HepG2 (cell line): ENCODE results near the gene SLC4A11. TPM values are rescaled to one million over a fixed set of nuclear protein-coding genes. Genes with fewer than 3 reads are reported as not detected.

Experiments
- AGO2 ChIP-seq: fragments of 200-400 bp; formaldehyde crosslinking; optimal IDR thresholded peaks from 2 replicates; pipeline ENCODE3; 2017; ENCODE audit warnings: mild to moderate bottlenecking, low read depth, low read length, moderate library complexity
- CC2D1A ChIP-seq: sonication (generic); formaldehyde crosslinking; IDR thresholded peaks from 2 replicates; pipeline ENCODE4 v1.8.1; 2023; ENCODE audit warnings: mild to moderate bottlenecking, missing genetic modification reagents
- CENPT ChIP-seq: sonication (generic); formaldehyde crosslinking; IDR thresholded peaks from 2 replicates; pipeline ENCODE4 v1.8.0; 2022; ENCODE audit warnings: low read depth, mild to moderate bottlenecking, moderate library complexity, missing genetic modification reagents
- DNMT1 ChIP-seq: sonication (generic); formaldehyde crosslinking; IDR thresholded peaks from 2 replicates; pipeline ENCODE4 v1.5.1; 2020; ENCODE audit warnings: mild to moderate bottlenecking, missing genetic modification reagents
- FOSL2 ChIP-seq: sonication (generic); formaldehyde crosslinking; IDR thresholded peaks from 2 replicates; pipeline ENCODE4 v1.4.0; 2020; ENCODE audit warnings: missing genetic modification reagents
- GATAD2A ChIP-seq: IDR thresholded peaks from 2 replicates; pipeline ENCODE4 v1.6.1; 2016
- KLF11 ChIP-seq: IDR thresholded peaks from 2 replicates; pipeline ENCODE4 v1.6.1; 2016; ENCODE audit warnings: missing compliant biosample characterization
- KLF15 ChIP-seq: sonication (generic); formaldehyde crosslinking; IDR thresholded peaks from 2 replicates; pipeline ENCODE4 v1.8.1; 2023; ENCODE audit warnings: borderline replicate concordance, mild to moderate bottlenecking, inconsistent platforms, missing genetic modification reagents, mixed read lengths
- NR2F2 ChIP-seq: IDR thresholded peaks from 2 replicates; pipeline ENCODE4 v1.6.1; 2012; ENCODE audit warnings: low read depth, inconsistent platforms, borderline replicate concordance
- PHF21A ChIP-seq: sonication (generic); formaldehyde crosslinking; IDR thresholded peaks from 2 replicates; pipeline ENCODE4 v1.5.0; 2020; ENCODE audit warnings: mild to moderate bottlenecking, missing genetic modification reagents
- SNAI1 ChIP-seq: sonication (generic); formaldehyde crosslinking; IDR thresholded peaks from 2 replicates; pipeline ENCODE4 v1.5.0; 2020; ENCODE audit warnings: mild to moderate bottlenecking, missing genetic modification reagents, borderline replicate concordance
- SOX13 ChIP-seq, 3 experiments: fragments of 450-650 bp in 1 of 3; sonication (generic) in 1 of 3; formaldehyde crosslinking in 1 of 3; IDR thresholded peaks in 2 of 3; conservative IDR thresholded peaks in 1 of 3; 2 replicates each; pipeline versions ENCODE4 v1.5.0 to v1.6.1; 2016 to 2020; ENCODE audit warnings: antibody characterized with exemption in 1 of 3, mild to moderate bottlenecking in 1 of 3, missing compliant biosample characterization in 1 of 3, missing genetic modification reagents in 1 of 3, moderate library complexity in 1 of 3
- WIZ ChIP-seq: sonication (generic); formaldehyde crosslinking; IDR thresholded peaks from 2 replicates; pipeline ENCODE4 v1.5.1; 2020; ENCODE audit warnings: mild to moderate bottlenecking, missing genetic modification reagents
- YY1 ChIP-seq: IDR thresholded peaks from 2 replicates; pipeline ENCODE4 v1.6.1; 2011; ENCODE audit warnings: low read length, low read depth, moderate library complexity, mild to moderate bottlenecking; ENCODE audit not compliant: insufficient read depth, insufficient replicate concordance
- ZNF569 ChIP-seq: sonication (generic); formaldehyde crosslinking; IDR thresholded peaks from 2 replicates; pipeline ENCODE4 v1.5.0; 2020; ENCODE audit warnings: mild to moderate bottlenecking, missing genetic modification reagents, moderate library complexity, borderline replicate concordance
- ZNF615 ChIP-seq: sonication (generic); formaldehyde crosslinking; IDR thresholded peaks from 2 replicates; pipeline ENCODE4 v1.5.0; 2020; ENCODE audit warnings: mild to moderate bottlenecking, missing genetic modification reagents, borderline replicate concordance
- ZNF678 ChIP-seq: sonication (generic); formaldehyde crosslinking; IDR thresholded peaks from 2 replicates; pipeline ENCODE4 v1.4.0; 2020; ENCODE audit warnings: mild to moderate bottlenecking, missing genetic modification reagents
- ZNF772 ChIP-seq: sonication (generic); formaldehyde crosslinking; IDR thresholded peaks from 2 replicates; pipeline ENCODE4 v1.5.0; 2020; ENCODE audit warnings: mild to moderate bottlenecking, missing genetic modification reagents
- polyA plus RNA-seq, 8 experiments: library from polyadenylated mRNA; depleted of rRNA in 3 of 8; stranded (reverse) in 7 of 8; unstranded in 1 of 8; fragments of >200 nt; fragmentation: Illumina TruSeq in 4 of 8; extraction: Trizol in 4 of 8; gene quantifications; 2 replicates each; pipeline versions ENCODE4 v1.2.1 to v1.2.3, GENCODE V29; 2011 to 2016; ENCODE audit warnings: low read depth in 4 of 8, missing spikeins in 1 of 8, mixed read lengths in 1 of 8; ENCODE audit not compliant: insufficient read depth in 1 of 8
- total RNA-seq, 5 experiments: library from RNA; depleted of rRNA; stranded (reverse); fragments of >200 nt; fragmentation: Illumina TruSeq; extraction: Trizol; gene quantifications; 2 replicates each; pipeline ENCODE4 v1.2.3, GENCODE V29; 2016; ENCODE audit warnings: low read depth in 1 of 5
- TF ChIP-seq, protein P1 (sequence below): sonication (generic); formaldehyde crosslinking; IDR thresholded peaks from 2 replicates; pipeline ENCODE4 v1.8.0; 2022; ENCODE audit warnings: mild to moderate bottlenecking, missing genetic modification reagents; ENCODE audit not compliant: insufficient replicate concordance
- TF ChIP-seq, protein P2 (sequence below): sonication (generic); formaldehyde crosslinking; IDR thresholded peaks from 2 replicates; pipeline ENCODE4 v1.8.0; 2022; ENCODE audit warnings: mild to moderate bottlenecking, missing genetic modification reagents, moderate library complexity
- TF ChIP-seq, protein P3 (sequence below): sonication (generic); formaldehyde crosslinking; IDR thresholded peaks from 2 replicates; pipeline ENCODE4 v1.5.0; 2020; ENCODE audit warnings: missing genetic modification reagents
- TF ChIP-seq, protein P4 (sequence below): sonication (generic); formaldehyde crosslinking; IDR thresholded peaks from 2 replicates; pipeline ENCODE4 v1.4.0; 2020; ENCODE audit warnings: missing genetic modification reagents, low read depth, mild to moderate bottlenecking, borderline replicate concordance

Gene SLC4A11
- total and polyA plus RNA-seq, 2 of the 13 experiments (the other 11 are each of a cell fraction or from before 2014, with no cell fraction given): 3.9 to 27.0 TPM

DNA sequence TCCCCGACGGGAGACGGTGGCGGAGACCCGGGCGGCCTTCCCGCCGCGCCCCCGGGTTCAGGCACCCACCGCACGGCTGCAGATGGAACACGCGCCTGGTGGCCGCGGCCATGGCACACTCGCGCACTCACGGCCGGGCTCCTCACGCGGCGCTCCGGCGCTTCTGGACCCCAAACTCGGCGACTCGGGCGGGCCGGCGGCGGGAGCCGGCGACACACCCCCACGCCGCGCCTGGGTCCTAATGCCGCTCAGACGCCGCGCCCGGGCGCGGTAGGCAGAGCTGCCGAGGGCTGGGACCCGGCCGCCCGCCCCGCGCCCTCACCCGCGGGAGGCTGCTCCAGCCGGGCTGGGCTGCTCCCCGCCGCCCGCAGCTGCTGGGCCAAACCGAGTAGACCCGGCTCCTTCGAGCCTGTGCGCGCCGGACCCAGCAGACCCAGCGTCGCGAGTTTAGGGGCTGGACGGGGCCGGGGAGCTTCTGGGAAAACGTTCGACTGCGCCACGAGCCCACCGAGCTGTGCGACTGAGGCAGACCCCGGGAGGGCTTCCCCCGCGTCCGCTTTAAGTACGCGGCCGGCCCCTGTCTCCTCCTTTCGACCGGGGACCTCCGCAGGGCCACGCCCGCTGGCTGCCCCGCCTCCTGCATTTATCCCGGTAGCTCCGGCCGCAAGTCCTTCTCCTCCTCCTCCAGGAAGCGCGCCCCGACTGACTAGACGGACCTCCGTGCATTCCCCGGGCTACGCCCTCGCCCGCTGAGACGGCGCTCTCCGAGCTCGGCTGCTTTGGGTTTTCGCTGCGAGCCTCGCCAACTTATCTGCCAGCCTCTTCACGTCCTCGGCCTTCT is at the start of gene SLC4A11 (continued):
- TF ChIP-seq, protein P1, sequence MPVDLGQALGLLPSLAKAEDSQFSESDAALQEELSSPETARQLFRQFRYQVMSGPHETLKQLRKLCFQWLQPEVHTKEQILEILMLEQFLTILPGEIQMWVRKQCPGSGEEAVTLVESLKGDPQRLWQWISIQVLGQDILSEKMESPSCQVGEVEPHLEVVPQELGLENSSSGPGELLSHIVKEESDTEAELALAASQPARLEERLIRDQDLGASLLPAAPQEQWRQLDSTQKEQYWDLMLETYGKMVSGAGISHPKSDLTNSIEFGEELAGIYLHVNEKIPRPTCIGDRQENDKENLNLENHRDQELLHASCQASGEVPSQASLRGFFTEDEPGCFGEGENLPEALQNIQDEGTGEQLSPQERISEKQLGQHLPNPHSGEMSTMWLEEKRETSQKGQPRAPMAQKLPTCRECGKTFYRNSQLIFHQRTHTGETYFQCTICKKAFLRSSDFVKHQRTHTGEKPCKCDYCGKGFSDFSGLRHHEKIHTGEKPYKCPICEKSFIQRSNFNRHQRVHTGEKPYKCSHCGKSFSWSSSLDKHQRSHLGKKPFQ (CRISPR knock-in tag): peak; percentile 51
- TF ChIP-seq YY1 (peak; percentile 30), ZNF678 (CRISPR knock-in tag) (no peak), GATAD2A (CRISPR knock-in tag) (no peak), KLF15 (peak; percentile 48; the same call in 1 of the 2 replicates), SNAI1 (CRISPR knock-in tag) (0 out of 2 replicates have a peak, but pooled peaks have one; percentile 2), CENPT (CRISPR knock-in tag) (0 out of 2 replicates have a peak, but pooled peaks have one; percentile 44), ZNF615 (CRISPR knock-in tag) (no peak), NR2F2 (no peak), CC2D1A (no peak), ZNF569 (CRISPR knock-in tag) (peak; percentile 57; the same call in 1 of the 2 replicates), ZNF772 (no peak), PHF21A (CRISPR knock-in tag) (peak; percentile 63), FOSL2 (CRISPR knock-in tag) (peak; percentile 4; the same call in 1 of the 2 replicates), WIZ (CRISPR knock-in tag) (no peak), AGO2 (no peak), KLF11 (CRISPR knock-in tag) (no peak), DNMT1 (peak; percentile 77; the same call in 1 of the 2 replicates), SOX13 (IDR thresholded peaks at IDR 0.05) (no peak), SOX13 (CRISPR knock-in tag; conservative IDR thresholded peaks at IDR 0.05 in 1 of 2, IDR thresholded peaks at IDR 0.05 in 1 of 2) (no peak; a peak in 1 of 4 replicates)
- TF ChIP-seq, protein P2, sequence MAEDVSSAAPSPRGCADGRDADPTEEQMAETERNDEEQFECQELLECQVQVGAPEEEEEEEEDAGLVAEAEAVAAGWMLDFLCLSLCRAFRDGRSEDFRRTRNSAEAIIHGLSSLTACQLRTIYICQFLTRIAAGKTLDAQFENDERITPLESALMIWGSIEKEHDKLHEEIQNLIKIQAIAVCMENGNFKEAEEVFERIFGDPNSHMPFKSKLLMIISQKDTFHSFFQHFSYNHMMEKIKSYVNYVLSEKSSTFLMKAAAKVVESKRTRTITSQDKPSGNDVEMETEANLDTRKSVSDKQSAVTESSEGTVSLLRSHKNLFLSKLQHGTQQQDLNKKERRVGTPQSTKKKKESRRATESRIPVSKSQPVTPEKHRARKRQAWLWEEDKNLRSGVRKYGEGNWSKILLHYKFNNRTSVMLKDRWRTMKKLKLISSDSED (CRISPR knock-in tag): 0 out of 2 replicates have a peak, but pooled peaks have one; percentile 65
- TF ChIP-seq, protein P3, sequence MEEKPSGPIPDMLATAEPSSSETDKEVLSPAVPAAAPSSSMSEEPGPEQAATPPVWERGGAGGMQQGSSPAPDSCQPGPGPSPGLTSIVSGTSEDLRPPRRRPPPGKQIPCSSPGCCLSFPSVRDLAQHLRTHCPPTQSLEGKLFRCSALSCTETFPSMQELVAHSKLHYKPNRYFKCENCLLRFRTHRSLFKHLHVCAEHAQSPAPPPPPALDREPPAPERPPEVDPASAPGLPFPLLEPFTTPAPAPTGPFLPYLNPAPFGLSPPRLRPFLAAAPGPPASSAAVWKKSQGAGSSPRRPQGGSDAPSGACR: no peak
- TF ChIP-seq, protein P4, sequence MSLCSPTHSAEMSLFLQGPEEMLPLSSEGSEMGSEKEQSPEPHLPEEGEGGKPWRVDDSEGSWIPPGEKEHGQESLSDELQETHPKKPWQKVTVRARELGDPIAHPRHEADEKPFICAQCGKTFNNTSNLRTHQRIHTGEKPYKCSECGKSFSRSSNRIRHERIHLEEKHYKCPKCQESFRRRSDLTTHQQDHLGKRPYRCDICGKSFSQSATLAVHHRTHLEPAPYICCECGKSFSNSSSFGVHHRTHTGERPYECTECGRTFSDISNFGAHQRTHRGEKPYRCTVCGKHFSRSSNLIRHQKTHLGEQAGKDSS (CRISPR knock-in tag): no peak
